GM18526 (cell line): ENCODE results near the gene IL6ST.

Experiments
- POLR2A ChIP-seq: IDR thresholded peaks from 3 replicates; pipeline ENCODE4 v1.6.1; 2011; ENCODE audit not compliant: insufficient read length; ENCODE audit errors: extremely low read depth

Gene IL6ST

GRCh38 chr5:55892479-55892878 is 102.3 kb downstream of the IL6ST start:
- TF ChIP-seq POLR2A, result no peak

GRCh38 chr5:55888205-55888604 is 106.6 kb downstream of the IL6ST start:
- TF ChIP-seq POLR2A, result no peak

- no peak for TF ChIP-seq POLR2A
Observed at GRCh38 chr5:55885359-55885758, 109.4 kb downstream of the IL6ST start.
